Esophagus squamous epithelium (tissue), 4 donors: Measurements from ENCODE around the gene HHIP.

Experiments
- POLR2A ChIP-seq, 4 donors: fragments of 450-650 bp; IDR thresholded peaks; one replicate each; pipeline ENCODE4 v1.6.1; 2017; ENCODE audit warnings: antibody characterized with exemption in 4 of 4, mild to moderate bottlenecking in 4 of 4, moderate library complexity in 3 of 4
- TF ChIP-seq, protein P1 (sequence below), 6 experiments: fragments of 450-650 bp in 4 of 6; fragments of 200-600 bp in 2 of 6; sonication (generic) in 2 of 6; IDR thresholded peaks; one replicate each; pipeline ENCODE4 v1.5.1; 2016 to 2019; ENCODE audit warnings: antibody characterized with exemption in 6 of 6, mild to moderate bottlenecking in 4 of 6, moderate library complexity in 4 of 6

DNA sequence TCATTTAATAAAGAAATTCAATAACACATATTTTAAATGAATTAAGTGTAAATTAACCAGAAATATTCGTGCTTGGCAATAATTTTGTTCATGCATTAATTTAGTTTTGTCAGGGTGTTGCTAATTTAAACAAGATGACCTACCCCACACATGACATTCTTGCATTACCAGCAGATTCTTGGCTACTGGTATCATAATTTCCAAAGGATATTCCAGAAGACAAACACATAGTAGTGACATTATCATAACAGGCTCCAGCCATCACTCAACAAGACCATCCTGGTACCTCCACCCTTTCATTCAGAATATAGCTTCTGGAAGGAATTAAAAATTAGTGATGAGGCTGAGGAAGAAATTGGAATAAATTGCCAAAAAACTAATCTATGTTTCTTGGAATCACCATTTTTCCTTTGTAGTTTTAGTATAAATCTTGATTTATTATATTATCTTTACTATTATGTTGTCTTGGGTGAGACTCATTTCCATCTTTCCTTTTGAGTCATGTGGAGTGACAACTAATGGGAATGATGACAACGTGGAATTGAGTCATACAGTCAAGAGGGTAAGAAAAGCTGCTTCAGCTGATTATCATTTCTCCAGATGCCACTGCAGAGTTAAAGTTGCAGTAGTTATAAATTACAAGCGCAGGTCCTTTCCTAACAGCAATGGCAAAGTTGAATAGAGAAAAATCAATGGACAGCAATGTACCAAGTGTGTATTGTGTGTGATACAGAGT, 30.9 kb upstream of the HHIP start:
- TF ChIP-seq, protein P1, sequence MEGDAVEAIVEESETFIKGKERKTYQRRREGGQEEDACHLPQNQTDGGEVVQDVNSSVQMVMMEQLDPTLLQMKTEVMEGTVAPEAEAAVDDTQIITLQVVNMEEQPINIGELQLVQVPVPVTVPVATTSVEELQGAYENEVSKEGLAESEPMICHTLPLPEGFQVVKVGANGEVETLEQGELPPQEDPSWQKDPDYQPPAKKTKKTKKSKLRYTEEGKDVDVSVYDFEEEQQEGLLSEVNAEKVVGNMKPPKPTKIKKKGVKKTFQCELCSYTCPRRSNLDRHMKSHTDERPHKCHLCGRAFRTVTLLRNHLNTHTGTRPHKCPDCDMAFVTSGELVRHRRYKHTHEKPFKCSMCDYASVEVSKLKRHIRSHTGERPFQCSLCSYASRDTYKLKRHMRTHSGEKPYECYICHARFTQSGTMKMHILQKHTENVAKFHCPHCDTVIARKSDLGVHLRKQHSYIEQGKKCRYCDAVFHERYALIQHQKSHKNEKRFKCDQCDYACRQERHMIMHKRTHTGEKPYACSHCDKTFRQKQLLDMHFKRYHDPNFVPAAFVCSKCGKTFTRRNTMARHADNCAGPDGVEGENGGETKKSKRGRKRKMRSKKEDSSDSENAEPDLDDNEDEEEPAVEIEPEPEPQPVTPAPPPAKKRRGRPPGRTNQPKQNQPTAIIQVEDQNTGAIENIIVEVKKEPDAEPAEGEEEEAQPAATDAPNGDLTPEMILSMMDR (IDR thresholded peaks at IDR 0.05), result no peak
- no peak for TF ChIP-seq POLR2A (IDR thresholded peaks at IDR 0.05)
